Measurements from ENCODE around the gene SLC22A4.

SLC22A4 gene

DNA sequence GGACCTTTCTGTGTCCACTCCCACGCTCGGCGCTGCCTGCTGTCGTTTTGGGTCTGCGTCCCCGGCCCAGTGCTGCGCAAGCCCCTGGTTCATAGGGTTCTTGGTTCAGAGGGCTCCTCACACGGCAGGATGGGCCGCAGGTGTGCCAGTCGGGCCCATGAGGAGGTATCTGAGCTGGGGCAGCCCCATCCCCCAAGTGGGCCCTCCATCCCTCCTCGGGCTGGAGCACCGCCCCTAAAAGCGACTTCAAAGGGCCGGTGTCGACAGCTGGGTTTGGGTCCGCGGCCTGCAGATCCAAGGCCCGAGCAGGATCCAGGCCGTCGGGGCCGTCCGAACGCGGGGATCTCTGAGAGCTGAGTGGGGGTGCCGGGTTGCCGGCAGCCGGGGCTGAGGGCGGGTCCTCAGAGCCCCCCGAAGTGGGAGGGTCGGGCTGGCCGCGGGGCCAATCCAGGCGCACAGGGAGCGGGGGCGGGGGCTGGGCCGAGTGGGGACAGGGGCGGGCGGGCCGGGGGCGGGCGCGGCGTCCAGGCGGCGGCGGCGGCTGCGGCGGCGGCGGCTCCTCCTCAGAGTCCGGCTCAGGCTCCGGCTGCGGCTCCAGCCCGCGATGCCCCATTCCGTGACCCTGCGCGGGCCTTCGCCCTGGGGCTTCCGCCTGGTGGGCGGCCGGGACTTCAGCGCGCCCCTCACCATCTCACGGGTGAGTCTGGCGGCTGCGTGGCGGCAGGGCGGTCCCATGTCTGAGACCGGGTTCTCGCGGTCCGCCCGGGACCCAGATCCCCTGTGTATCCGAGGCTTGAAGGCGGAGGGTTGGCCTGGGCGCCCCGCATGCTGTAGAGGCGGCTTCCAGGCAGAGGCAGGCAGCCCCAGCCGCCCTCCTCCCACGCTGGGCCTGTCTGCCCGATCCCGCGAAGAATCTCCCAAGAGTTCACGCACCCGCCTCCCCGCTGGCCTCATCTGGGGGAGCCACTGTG lies 36.8 kb upstream of the SLC22A4 start, which contains the start of gene PDLIM4:
Gene PDLIM4, plus strand, starts transcription at position 566 of the 971 bp plus-strand sequence. Its CDS starts 39 bp downstream, at position 605.
- DNase-seq (ENCODE audit: low read depth): no peak
- TF ChIP-seq, protein P1, sequence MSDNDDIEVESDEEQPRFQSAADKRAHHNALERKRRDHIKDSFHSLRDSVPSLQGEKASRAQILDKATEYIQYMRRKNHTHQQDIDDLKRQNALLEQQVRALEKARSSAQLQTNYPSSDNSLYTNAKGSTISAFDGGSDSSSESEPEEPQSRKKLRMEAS (IDR thresholded peaks at IDR 0.05; ENCODE audit: low read depth, low read length): no peak
- TF ChIP-seq MYC (IDR thresholded peaks at IDR 0.05; ENCODE audit: low read depth, low read length): no peak
- no peak for TF ChIP-seq POLR2A (IDR thresholded peaks at IDR 0.05; ENCODE audit: extremely low read depth, insufficient read length)
- TF ChIP-seq, protein P2, sequence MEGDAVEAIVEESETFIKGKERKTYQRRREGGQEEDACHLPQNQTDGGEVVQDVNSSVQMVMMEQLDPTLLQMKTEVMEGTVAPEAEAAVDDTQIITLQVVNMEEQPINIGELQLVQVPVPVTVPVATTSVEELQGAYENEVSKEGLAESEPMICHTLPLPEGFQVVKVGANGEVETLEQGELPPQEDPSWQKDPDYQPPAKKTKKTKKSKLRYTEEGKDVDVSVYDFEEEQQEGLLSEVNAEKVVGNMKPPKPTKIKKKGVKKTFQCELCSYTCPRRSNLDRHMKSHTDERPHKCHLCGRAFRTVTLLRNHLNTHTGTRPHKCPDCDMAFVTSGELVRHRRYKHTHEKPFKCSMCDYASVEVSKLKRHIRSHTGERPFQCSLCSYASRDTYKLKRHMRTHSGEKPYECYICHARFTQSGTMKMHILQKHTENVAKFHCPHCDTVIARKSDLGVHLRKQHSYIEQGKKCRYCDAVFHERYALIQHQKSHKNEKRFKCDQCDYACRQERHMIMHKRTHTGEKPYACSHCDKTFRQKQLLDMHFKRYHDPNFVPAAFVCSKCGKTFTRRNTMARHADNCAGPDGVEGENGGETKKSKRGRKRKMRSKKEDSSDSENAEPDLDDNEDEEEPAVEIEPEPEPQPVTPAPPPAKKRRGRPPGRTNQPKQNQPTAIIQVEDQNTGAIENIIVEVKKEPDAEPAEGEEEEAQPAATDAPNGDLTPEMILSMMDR (IDR thresholded peaks at IDR 0.05; ENCODE audit: low read depth, low read length): no peak
- no peak within 1 kb of the TSS for H3K4me3 ChIP-seq (ENCODE audit: low read depth, low read length)

DNA sequence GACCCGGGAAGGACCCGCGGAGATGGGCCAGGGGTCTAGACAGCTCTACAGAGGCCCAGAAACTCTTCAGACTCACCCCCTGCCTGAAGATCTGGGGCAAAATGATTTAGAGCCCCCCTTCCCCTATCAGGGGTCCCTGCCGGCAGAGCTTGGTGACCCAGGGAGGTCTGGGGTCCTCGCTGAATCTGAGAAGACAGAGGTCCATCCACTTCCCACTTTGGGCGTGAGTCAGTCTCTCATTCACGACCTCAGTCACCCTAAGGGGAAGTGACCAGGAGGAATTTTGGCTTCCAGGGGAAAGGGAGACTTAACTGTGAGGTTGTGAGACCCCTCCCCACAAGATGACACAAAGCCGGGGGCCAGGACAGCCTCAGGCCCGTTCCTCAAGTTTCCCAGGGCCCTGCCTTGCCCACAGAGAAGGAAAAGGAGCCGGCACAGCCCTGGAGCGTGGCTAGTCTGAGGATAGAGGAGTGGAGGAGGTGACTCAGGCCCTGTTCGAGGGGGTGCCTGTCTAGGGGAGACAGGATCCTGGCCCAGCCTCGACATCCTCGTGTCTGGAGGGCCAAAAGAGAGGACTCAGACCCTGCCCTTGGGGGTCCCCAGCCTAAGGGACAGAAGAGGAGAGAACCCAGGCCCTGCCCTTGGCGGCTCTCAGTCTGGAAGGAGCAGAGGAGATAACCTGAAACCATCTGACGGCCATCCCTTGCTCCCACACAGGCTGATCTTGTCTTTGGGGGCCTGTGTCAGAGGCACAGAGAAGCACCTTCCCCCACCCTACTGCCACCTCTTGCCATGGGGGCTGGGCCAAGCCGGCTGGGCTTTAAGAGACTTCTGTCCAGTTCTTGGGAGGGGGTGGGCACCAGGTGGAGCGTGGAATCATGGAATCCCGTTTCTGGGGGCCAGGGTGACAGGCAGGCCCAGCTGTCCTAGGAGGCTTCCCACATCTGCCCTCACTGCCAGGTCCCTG lies 35.8 kb upstream of the SLC22A4 start:
- TF ChIP-seq POLR2A (IDR thresholded peaks at IDR 0.05; ENCODE audit: extremely low read depth, insufficient read length): no peak
- no peak for TF ChIP-seq MYC (IDR thresholded peaks at IDR 0.05; ENCODE audit: low read depth, low read length)
- TF ChIP-seq, protein P1 (IDR thresholded peaks at IDR 0.05; ENCODE audit: low read depth, low read length): no peak
- TF ChIP-seq, protein P2 (IDR thresholded peaks at IDR 0.05; ENCODE audit: low read depth, low read length): no peak
- no peak overlapping the region for H3K4me3 ChIP-seq (ENCODE audit: low read depth, low read length)
- DNase-seq (ENCODE audit: low read depth): no peak

DNA sequence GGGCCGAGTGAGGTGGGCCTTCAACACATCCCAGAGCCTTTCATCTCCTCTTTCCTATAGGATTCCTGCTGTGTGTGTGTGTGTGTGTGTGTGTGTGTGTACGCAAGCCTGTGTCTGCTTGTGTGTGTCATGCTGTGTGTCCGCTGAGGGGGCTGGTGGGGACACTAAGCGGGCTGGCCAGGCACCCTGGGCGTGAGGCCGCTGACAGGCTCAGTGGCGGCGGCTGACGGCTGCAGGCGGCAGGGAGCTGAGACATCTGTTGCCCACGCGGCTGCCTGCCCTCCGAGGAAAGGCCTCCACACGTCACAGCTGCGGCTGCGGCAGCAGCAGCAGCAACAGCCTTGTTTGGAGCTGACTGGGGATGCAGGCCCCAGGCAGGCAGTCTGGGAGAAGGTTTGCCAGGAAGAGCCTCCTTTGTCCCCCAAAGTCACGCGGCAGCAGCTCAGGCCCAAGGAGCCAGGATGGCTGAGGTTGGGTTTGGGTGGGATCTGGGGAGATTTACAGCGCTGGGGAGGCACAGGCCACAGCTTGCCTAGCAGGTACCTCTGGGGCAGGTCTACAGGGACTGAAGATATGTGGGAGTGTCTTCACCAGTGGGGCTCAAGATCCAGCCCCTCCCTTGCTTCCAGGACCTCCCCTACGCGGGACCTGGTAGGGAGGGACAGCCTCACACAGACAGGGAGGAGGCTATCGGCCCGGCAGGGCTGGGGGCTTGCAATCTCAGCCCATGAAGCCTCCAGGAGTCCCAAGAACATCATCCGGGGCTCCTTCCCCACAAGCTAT lies 34.9 kb upstream of the SLC22A4 start:
- H3K4me3 ChIP-seq (ENCODE audit: low read depth, low read length): no peak overlapping the region
- TF ChIP-seq, protein P2 (IDR thresholded peaks at IDR 0.05; ENCODE audit: low read depth, low read length): no peak
- TF ChIP-seq, protein P1 (IDR thresholded peaks at IDR 0.05; ENCODE audit: low read depth, low read length): no peak
- no peak for TF ChIP-seq POLR2A (IDR thresholded peaks at IDR 0.05; ENCODE audit: extremely low read depth, insufficient read length)
- no peak for TF ChIP-seq MYC (IDR thresholded peaks at IDR 0.05; ENCODE audit: low read depth, low read length)
- DNase-seq (ENCODE audit: low read depth): no peak

DNA sequence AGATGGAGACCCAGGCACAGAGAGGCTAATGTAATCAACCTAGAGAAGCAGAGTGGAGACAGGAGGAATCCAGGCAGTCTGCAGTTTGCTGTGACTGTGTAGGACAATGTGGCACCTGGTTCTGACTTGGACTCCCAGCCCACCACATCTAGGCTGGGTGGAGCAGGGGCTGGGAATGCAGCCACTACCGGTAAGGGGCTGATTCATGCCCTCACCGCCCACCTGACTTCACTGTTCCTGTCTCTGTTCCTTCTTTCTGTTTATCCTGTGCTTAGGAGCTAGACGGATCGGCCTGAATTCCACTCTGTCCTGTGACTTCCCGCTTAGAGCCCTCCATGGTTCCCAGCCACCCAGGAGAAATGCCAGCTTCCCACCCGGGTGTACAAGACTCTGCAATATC lies 34.1 kb upstream of the SLC22A4 start:
- H3K4me3 ChIP-seq (ENCODE audit: low read depth, low read length): no peak overlapping the region
- no peak for DNase-seq (ENCODE audit: low read depth)
- TF ChIP-seq POLR2A (IDR thresholded peaks at IDR 0.05; ENCODE audit: extremely low read depth, insufficient read length): no peak
- no peak for TF ChIP-seq MYC (IDR thresholded peaks at IDR 0.05; ENCODE audit: low read depth, low read length)
- TF ChIP-seq, protein P2 (IDR thresholded peaks at IDR 0.05; ENCODE audit: low read depth, low read length): no peak
- TF ChIP-seq, protein P1 (IDR thresholded peaks at IDR 0.05; ENCODE audit: low read depth, low read length): no peak

All from NB4 (cell line).